A549 (cell line): ENCODE measurements around the gene TBC1D10A. TPM values are rescaled to one million over a fixed set of nuclear protein-coding genes. Genes with fewer than 3 reads are reported as not detected.

Experiments
- ATAC-seq, 2 experiments: fragments of 200-7000 bp in 1 of 2; fragments of >200 bp in 1 of 2; cut with Nextera tagmentation in 1 of 2; cut with Tn5 transposase in 1 of 2; 3 replicates each; pipeline versions ENCODE4 v1.8.0 to v1.9.1; 2018 to 2020; ENCODE audit warnings: mild to moderate bottlenecking in 1 of 2, moderate library complexity in 1 of 2
- CTCF ChIA-PET: fragments of 300-600 bp; sonication (Branson Sonifier 250); formaldehyde crosslinking; extraction: SDS; loops from one replicate; lab custom pipeline; 2021; ENCODE audit warnings: antibody characterized with exemption, inconsistent platforms; lab: Yijun Ruan, JAX
- POLR2A ChIA-PET: fragments of 350-600 bp; formaldehyde crosslinking; extraction: SDS; loops from one replicate; lab custom pipeline; 2021; ENCODE audit warnings: antibody characterized with exemption, inconsistent platforms; lab: Yijun Ruan, JAX
- DNase-seq, 2 experiments: peaks; one replicate each; pipeline versions ENCODE4 v3.0.0 to v3.0.0-alpha.2; 2011 to 2016; ENCODE audit warnings: low read depth in 1 of 2, low spot score in 1 of 2
- FAIRE-seq: peaks from 2 replicates; lab custom pipeline; 2011; peaks lifted over from hg19 to GRCh38; lab: Jason Lieb, UNC
- H3K27ac ChIP-seq, 2 experiments: fragments of >200 bp; sonication (Bioruptor Twin); formaldehyde crosslinking; 3 replicates each; pipeline ENCODE4 v1.5.1; 2016 to 2017
- H3K4me1 ChIP-seq: fragments of >200 bp; sonication (Bioruptor Twin); formaldehyde crosslinking; 3 replicates; pipeline ENCODE4 v1.6.1; 2016
- H3K4me2 ChIP-seq: fragments of >200 bp; sonication (Bioruptor Twin); formaldehyde crosslinking; 3 replicates; pipeline ENCODE4 v1.6.1; 2016
- H3K4me3 ChIP-seq: fragments of >200 bp; sonication (Bioruptor Twin); formaldehyde crosslinking; 3 replicates; pipeline ENCODE4 v1.5.1; 2016
- H3K9me3 ChIP-seq: fragments of >200 bp; sonication (Bioruptor Twin); formaldehyde crosslinking; 3 replicates; pipeline ENCODE4 v1.6.1; 2016
- BHLHE40 ChIP-seq: IDR thresholded peaks from 2 replicates; pipeline ENCODE4 v1.6.1; 2012; ENCODE audit warnings: low read depth, low read length, inconsistent platforms
- CEBPB ChIP-seq, 2 experiments: fragments of >200 bp in 1 of 2; sonication (Bioruptor Twin) in 1 of 2; formaldehyde crosslinking in 1 of 2; IDR thresholded peaks; 2 replicates each; pipeline ENCODE4 v1.6.1; 2012 to 2016
- CTCF ChIP-seq: fragments of >200 bp; sonication (Bioruptor Twin); formaldehyde crosslinking; IDR thresholded peaks from 3 replicates; pipeline ENCODE4 v1.5.1; 2016
- E2F6 ChIP-seq: IDR thresholded peaks from 2 replicates; pipeline ENCODE4 v1.6.1; 2012; ENCODE audit warnings: low read depth, borderline replicate concordance
- ELK1 ChIP-seq: fragments of 150-350 bp; IDR thresholded peaks from 2 replicates; pipeline ENCODE4 v1.6.1; 2014; ENCODE audit warnings: low read depth, mild to moderate bottlenecking, low read length
- FOSB ChIP-seq: fragments of 250-450 bp; sonication (Bioruptor Pico); IDR thresholded peaks from 2 replicates; pipeline ENCODE4 v1.5.0; 2020; ENCODE audit warnings: mild to moderate bottlenecking, moderate library complexity
- GATA3 ChIP-seq: IDR thresholded peaks from 2 replicates; pipeline ENCODE4 v1.6.1; 2012; ENCODE audit warnings: borderline replicate concordance
- HDAC2 ChIP-seq: fragments of 200-600 bp; sonication (generic); IDR thresholded peaks from 2 replicates; pipeline ENCODE4 v1.6.1; 2016
- JUN ChIP-seq, 2 experiments: fragments of >200 bp; sonication (Bioruptor Twin); formaldehyde crosslinking; IDR thresholded peaks; 2 replicates in 1 of 2; 3 replicates in 1 of 2; pipeline ENCODE4 v1.6.1; 2016 to 2017
- MAFK ChIP-seq: fragments of 450-650 bp; IDR thresholded peaks from 2 replicates; pipeline ENCODE4 v1.6.1; 2014; ENCODE audit not compliant: partially characterized antibody
- MAZ ChIP-seq: fragments of 150-350 bp; IDR thresholded peaks from 2 replicates; pipeline ENCODE4 v1.6.1; 2014; ENCODE audit warnings: antibody characterized with exemption, low read depth, low read length, borderline replicate concordance
- POLR2AphosphoS2 ChIP-seq: conservative IDR thresholded peaks from 2 replicates; pipeline ENCODE4 v1.6.1; 2012; ENCODE audit warnings: low read length, improper control_type of control experiment, inconsistent platforms
- RAD21 ChIP-seq, 2 experiments: fragments of >200 bp in 1 of 2; sonication (Bioruptor Twin) in 1 of 2; formaldehyde crosslinking in 1 of 2; IDR thresholded peaks in 1 of 2; conservative IDR thresholded peaks in 1 of 2; 2 replicates in 1 of 2; 3 replicates in 1 of 2; pipeline ENCODE4 v1.6.1; 2012 to 2018; ENCODE audit warnings: inconsistent platforms in 1 of 2
- RCOR1 ChIP-seq: fragments of 150-350 bp; IDR thresholded peaks from 2 replicates; pipeline ENCODE4 v1.6.1; 2014; ENCODE audit warnings: antibody characterized with exemption, low read length, low read depth
- REST ChIP-seq: fragments of 200-600 bp; sonication (generic); IDR thresholded peaks from 2 replicates; pipeline ENCODE4 v1.6.1; 2016; ENCODE audit warnings: antibody characterized with exemption, mild to moderate bottlenecking, moderate library complexity
- RFX5 ChIP-seq: fragments of 450-650 bp; IDR thresholded peaks from 2 replicates; pipeline ENCODE4 v1.7.1; 2014; ENCODE audit warnings: antibody characterized with exemption, mild to moderate bottlenecking, moderate library complexity
- TFCP2L1 ChIP-seq: fragments of 250-450 bp; sonication (Bioruptor Pico); IDR thresholded peaks from 2 replicates; pipeline ENCODE4 v1.5.0; 2021; ENCODE audit warnings: mild to moderate bottlenecking
- TP53 ChIP-seq: fragments of 250-450 bp; sonication (Bioruptor Pico); IDR thresholded peaks from 2 replicates; pipeline ENCODE4 v1.5.0; 2021; ENCODE audit warnings: mild to moderate bottlenecking, moderate library complexity
- ZC3H11A ChIP-seq: fragments of 450-650 bp; IDR thresholded peaks from 2 replicates; pipeline ENCODE4 v1.6.1; 2014; ENCODE audit warnings: antibody characterized with exemption, mild to moderate bottlenecking
- ZFP36 ChIP-seq: fragments of 450-650 bp; IDR thresholded peaks from 2 replicates; pipeline ENCODE4 v1.6.1; 2014; ENCODE audit warnings: borderline replicate concordance; ENCODE audit not compliant: partially characterized antibody
- ZNF302 ChIP-seq: fragments of 250-450 bp; sonication (Bioruptor Pico); IDR thresholded peaks from 2 replicates; pipeline ENCODE4 v1.9.0; 2021; ENCODE audit warnings: inconsistent platforms, mild to moderate bottlenecking, moderate library complexity
- WGBS: methylation state at CpG from one replicate; pipeline ENCODE4 v1.1.6; 2017; ENCODE audit errors: missing lambda C conversion rate; 5-methylcytosine and 5-hydroxymethylcytosine counted together
- polyA plus RNA-seq, 4 experiments: library from polyadenylated mRNA; depleted of rRNA in 3 of 4; stranded (reverse); fragments of >200 nt; fragmentation: RNase III in 1 of 4; extraction: RNeasy Plus Mini Kit Qiagen cat#74134 plus additional on column Dnase treatment in 1 of 4; gene quantifications; 2 replicates in 3 of 4; 3 replicates in 1 of 4; pipeline ENCODE4 v1.2.3, GENCODE V29; 2011 to 2017

The TBC1D10A gene
- polyA plus RNA-seq, 2 of the 4 experiments (the other 2 are of a cell fraction) = 5.8 to 6.8 TPM

GRCh38 chr22:30309951-30310741 lies 16.6 kb downstream of the TBC1D10A start:
- no peak for TF ChIP-seq ZFP36
- TF ChIP-seq ELK1 = no peak
- no peak for TF ChIP-seq MAFK
- TF ChIP-seq REST = no peak
- no peak for TF ChIP-seq MAZ
- no peak for TF ChIP-seq ZC3H11A
- TF ChIP-seq TFCP2L1 = no peak
- no peak for TF ChIP-seq ZNF302
- TF ChIP-seq BHLHE40 = no peak
- no peak for TF ChIP-seq TP53 (CRISPR knock-in tag)
- TF ChIP-seq GATA3 = no peak
- DNase-seq (no peak), FAIRE-seq (no peak), ATAC-seq (no peak)
- no peak overlapping the region for H3K27ac ChIP-seq
- ChIA-PET CTCF (interaction anchor here (1.0 to 2.5 kb wide), 2 partner anchors 22 to 221 kb away, joined by 3 to 10 read pairs; no protein-coding TSS in a partner anchor), POLR2A (no interaction called here)
- 98% methylated on average over 6 of the region's 7 CpGs for WGBS
- no peaks in the 10 kb centered on the region for H3K9me3 ChIP-seq
- no peak overlapping the region for H3K4me2 ChIP-seq
- no peak overlapping the region for H3K4me3 ChIP-seq
- peaks cover 47% of the 10 kb centered on the region for H3K4me1 ChIP-seq

- CTCF ChIA-PET = interaction anchor here (2.5 kb wide), 1 partner anchor 21 kb away, joined by 10 read pairs; no protein-coding TSS in a partner anchor
- H3K4me1 ChIP-seq = peaks cover 32% of the 10 kb centered on the region
Measured at GRCh38 chr22:30308518-30309230, 18.1 kb downstream of the TBC1D10A start.

GRCh38 chr22:30308093-30308492 lies 18.6 kb downstream of the TBC1D10A start:
- CTCF ChIA-PET = interaction anchor here (2.5 kb wide), 1 partner anchor 20 kb away, joined by 10 read pairs; no protein-coding TSS in a partner anchor
- Histone ChIP-seq H3K4me1 (peaks cover 31% of the 10 kb centered on the region), H3K4me2 (no peak overlapping the region), H3K4me3 (no peak overlapping the region), H3K27ac (no peak overlapping the region), H3K9me3 (no peaks in the 10 kb centered on the region)
- DNase-seq (no peak), FAIRE-seq (no peak)
- WGBS = 74% methylated on average over 2 of the region's 2 CpGs
- no peak for TF ChIP-seq GATA3
- no peak for TF ChIP-seq E2F6
- TF ChIP-seq RAD21 (conservative IDR thresholded peaks at IDR 0.05 in 1 of 2, IDR thresholded peaks at IDR 0.05 in 1 of 2) = no peak
- no peak for TF ChIP-seq CEBPB (IDR thresholded peaks at IDR 0.05)
- no peak for TF ChIP-seq CTCF
- TF ChIP-seq RCOR1 = no peak
- TF ChIP-seq TFCP2L1 = no peak
- no peak for TF ChIP-seq ZFP36
- no peak for TF ChIP-seq FOSB (CRISPR knock-in tag)
- no peak for TF ChIP-seq RFX5
- TF ChIP-seq POLR2AphosphoS2 = no peak
- TF ChIP-seq, all 56 proteins: peak for 0
- no peak for ATAC-seq
- POLR2A ChIA-PET = no interaction called here

More at GRCh38 chr22:30308518-30309230, 18.1 kb downstream of the TBC1D10A start:
- 76% methylated on average over 5 of the region's 5 CpGs for WGBS
- POLR2A ChIA-PET = no interaction called here
- no peak overlapping the region for H3K4me2 ChIP-seq
- H3K9me3 ChIP-seq = no peaks in the 10 kb centered on the region
- DNase-seq (no peak), ATAC-seq (no peak), FAIRE-seq (no peak)
- TF ChIP-seq HDAC2 (no peak), JUN (IDR thresholded peaks at IDR 0.05) (no peak), E2F6 (no peak)
- no peak overlapping the region for H3K27ac ChIP-seq
- H3K4me3 ChIP-seq = no peak overlapping the region
